GM15510 (cell line): ENCODE results near the gene SAE1.

Experiments used
- POLR2A ChIP-seq: IDR thresholded peaks from 3 replicates; pipeline ENCODE4 v1.6.1; 2011; ENCODE audit warnings: borderline replicate concordance; ENCODE audit not compliant: insufficient read length; ENCODE audit errors: extremely low read depth

The SAE1 gene

GRCh38 chr19:47203254-47203653 is 72.6 kb downstream of the SAE1 start:
- TF ChIP-seq POLR2A, result no peak

- no peak for TF ChIP-seq POLR2A
These were observed 78.9 kb downstream of the SAE1 start for GRCh38 chr19:47209319-47210179.

GRCh38 chr19:47210180-47210490 is 79.5 kb downstream of the SAE1 start:
- TF ChIP-seq POLR2A, result no peak

- no peak for TF ChIP-seq POLR2A
These were observed 80.2 kb downstream of the SAE1 start for GRCh38 chr19:47210689-47211316.

GRCh38 chr19:47215581-47215980 is 84.9 kb downstream of the SAE1 start:
- TF ChIP-seq POLR2A, result no peak

GRCh38 chr19:47221080-47221841 is 90.6 kb downstream of the SAE1 start:
- no peak for TF ChIP-seq POLR2A

- TF ChIP-seq POLR2A, result no peak
These were observed 91.3 kb downstream of the SAE1 start for GRCh38 chr19:47221890-47222289.

GRCh38 chr19:47225746-47226425 is 95.3 kb downstream of the SAE1 start:
- TF ChIP-seq POLR2A, result peak; percentile 100

GRCh38 chr19:47226426-47227351 is 96.1 kb downstream of the SAE1 start:
- peak; percentile 69 for TF ChIP-seq POLR2A

GRCh38 chr19:47227352-47228167 is 96.9 kb downstream of the SAE1 start:
- peak; percentile 53 for TF ChIP-seq POLR2A

GRCh38 chr19:47228168-47228936 is 97.7 kb downstream of the SAE1 start:
- peak; percentile 25 for TF ChIP-seq POLR2A

GRCh38 chr19:47228937-47229675 is 98.5 kb downstream of the SAE1 start:
- no peak for TF ChIP-seq POLR2A

GRCh38 chr19:47229676-47230053 is 99.0 kb downstream of the SAE1 start:
- no peak for TF ChIP-seq POLR2A
